GM18526 (cell line): ENCODE results near the gene BANF1.

Source experiments
- POLR2A ChIP-seq: IDR thresholded peaks from 3 replicates; pipeline ENCODE4 v1.6.1; 2011; ENCODE audit not compliant: insufficient read length; ENCODE audit errors: extremely low read depth

The BANF1 gene

DNA sequence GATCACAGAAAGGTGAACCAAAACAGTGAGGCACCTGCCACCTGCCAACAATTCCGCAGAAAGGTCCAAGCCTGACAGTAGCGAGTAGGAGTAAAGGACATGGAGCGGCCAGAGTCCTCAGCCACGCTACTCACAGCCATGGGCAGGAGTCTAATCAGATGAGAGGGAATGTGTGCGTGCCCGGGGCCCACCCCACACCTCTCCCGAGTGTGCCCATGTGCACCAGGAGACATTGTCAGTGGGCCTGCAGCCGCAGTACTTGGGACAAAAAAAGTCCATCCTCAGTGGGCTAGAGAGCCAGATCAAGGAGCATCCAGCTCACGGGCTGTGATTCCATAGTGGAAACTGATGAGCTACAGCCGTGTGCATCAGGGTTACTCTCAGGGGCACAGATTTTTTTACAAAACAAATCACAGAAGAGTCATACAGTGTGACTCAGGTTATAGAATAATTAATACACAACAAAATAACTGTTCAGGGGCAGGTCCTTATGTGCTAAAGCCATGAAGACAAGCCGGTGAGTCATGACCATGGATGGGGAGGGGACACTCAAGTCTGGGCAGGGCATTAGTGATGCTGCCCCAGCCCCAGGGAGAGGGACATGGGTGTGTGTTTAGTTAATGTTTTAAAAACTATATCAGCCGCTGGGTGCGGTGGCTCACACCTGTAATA is 28.7 kb upstream of the BANF1 start:
- TF ChIP-seq POLR2A, result no peak

DNA sequence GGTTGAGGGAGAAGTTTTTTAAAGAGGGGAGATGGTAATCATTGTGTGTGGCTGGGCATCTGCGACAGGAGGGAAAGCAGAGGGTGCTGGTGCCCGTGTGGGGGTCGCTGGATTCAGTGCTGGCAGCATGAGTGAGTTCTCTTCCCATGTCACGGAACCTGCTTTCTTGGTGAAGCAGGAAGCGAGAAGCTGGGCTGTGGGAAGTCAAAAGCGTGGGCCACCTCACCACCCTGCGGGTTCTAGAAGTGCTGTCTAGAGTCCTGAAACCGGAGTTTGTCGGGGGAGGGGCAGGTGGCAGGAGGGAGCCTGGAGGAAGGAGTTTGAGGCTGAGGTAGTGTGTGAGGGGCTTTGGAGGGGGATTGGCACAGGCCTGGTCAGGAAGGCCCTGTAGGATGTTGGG is 26.5 kb upstream of the BANF1 start:
- no peak for TF ChIP-seq POLR2A

DNA sequence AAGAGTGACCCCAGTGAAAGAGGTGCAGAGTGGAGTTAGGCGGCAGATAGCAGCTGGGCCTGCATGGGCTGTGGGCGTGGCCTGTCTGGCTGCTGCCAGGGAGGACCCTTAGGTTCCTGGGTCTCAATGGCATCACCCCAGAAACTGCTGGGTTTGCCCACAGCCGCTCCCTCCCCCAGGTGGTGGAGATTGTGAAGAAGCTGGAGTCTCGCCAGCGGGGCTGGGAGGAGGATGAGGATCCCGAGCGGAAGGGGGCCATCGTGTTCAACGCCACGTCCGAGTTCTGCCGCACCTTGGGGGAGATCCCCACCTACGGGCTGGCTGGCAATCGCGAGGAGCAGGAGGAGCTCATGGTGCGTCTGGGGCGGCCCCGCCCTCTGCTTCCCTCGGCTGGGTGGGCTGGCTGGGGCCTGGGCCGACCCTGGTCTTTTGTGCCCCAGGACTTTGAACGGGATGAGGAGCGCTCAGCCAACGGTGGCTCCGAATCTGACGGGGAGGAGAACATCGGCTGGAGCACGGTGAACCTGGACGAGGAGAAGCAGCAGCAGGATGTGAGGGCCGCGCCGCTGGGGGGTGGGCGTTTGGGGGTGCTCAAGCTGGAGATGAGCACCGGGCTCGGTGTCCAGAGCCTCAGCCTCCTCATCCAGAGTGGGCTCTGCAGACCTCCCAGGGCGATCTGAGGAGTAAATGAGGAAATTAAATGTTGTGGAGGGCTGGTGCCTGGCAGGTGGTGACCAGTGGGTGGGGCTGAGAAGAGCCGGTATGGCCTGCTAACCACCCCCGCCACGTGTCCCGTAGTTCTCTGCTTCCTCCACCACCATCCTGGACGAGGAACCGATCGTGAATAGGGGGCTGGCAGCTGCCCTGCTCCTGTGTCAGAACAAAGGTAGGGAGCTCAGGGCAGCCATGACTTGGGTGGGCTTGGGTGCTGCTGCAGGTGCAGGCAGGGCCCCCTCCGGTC is 25.8 kb upstream of the BANF1 start:
- no peak for TF ChIP-seq POLR2A

DNA sequence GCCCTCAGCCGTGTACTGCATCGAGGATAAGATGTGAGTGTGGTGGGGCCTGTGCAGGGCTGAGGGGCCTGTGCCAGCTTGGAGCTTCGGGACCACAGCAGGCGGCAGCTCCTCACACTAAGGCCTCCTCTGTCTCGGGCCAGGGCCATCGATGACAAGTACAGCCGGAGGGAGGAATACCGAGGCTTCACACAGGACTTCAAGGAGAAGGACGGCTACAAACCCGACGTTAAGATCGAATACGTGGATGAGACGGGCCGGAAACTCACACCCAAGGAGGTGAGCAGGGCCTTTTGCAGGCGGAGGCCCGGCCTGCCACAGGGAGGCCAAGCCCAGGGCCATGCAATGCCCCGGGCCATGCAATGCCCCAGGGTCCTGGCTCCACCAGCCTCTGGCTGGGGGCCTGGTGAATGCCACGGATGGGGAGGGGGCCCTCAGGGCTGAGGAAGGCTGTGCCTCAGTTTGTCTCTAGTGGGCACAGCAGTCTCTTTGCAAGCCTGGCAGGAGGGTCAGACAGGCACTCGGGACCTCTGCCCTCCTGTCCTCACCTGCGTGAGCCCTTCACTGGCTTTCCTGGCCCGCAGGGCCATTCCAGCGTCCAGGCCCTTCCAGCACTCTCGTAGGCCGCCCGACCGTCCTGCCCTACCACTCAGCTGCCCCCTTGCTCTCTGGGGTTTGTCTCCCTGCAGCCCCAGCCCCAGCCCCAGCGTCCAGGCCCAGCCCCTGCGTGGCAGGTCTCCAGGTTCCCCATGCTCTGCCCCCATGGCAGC is 24.5 kb upstream of the BANF1 start:
- TF ChIP-seq POLR2A, result no peak

DNA sequence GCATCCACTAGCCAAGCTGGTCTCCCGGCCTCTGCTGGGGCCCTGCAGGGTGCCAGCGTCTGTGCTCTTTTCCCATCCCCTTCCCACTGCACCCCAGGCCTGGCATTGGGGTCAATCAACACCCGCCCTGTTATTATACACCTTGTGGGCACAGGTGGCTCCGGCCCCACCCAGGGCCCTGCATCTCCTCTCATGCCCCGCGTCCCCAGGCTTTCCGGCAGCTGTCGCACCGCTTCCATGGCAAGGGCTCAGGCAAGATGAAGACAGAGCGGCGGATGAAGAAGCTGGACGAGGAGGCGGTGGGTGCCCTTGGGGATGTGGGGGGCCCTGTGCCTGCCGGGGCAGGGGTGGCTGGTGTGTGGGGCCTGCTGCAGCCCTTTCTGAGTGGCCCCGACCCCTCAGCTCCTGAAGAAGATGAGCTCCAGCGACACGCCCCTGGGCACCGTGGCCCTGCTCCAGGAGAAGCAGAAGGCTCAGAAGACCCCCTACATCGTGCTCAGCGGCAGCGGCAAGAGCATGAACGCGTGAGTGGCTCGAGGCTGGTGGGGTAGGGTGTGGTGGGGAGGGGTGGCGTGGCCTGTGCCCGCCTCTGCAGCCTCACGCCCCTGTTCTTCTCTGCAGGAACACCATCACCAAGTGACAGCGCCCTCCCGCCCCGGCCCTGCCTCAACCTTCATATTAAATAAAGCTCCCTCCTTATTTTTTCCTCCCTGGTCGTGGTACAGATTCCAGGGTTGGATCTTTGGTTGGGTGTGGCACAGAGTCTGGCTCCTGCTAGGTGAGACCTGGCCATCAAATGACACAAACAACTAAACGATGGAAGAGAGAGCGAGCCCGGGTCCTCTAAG is 23.7 kb upstream of the BANF1 start:
- TF ChIP-seq POLR2A, result no peak

DNA sequence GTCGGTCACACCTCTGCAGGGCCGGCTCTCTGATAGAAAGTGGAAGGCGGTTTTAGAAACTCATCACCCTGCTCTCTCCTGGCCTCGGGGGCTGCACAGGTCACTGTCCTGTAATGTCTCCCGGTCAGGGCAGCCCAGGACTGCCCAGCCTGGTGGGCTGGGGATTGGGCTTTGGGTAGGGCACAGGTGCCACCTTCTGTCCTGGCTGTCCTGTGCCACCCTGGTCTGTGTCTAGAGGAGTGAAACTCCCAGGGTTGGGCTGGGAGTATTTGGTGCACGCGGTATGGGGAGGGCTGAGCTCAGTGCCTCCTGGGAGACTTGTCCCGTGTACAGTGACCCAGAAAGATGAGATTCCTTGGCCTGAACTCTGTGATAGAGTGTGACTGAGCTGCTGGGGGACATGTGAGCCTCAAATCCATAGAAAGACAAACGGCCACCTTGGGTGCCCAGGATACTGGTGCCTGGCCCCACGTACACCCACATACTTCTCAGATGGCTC is 23.0 kb upstream of the BANF1 start:
- no peak for TF ChIP-seq POLR2A

DNA sequence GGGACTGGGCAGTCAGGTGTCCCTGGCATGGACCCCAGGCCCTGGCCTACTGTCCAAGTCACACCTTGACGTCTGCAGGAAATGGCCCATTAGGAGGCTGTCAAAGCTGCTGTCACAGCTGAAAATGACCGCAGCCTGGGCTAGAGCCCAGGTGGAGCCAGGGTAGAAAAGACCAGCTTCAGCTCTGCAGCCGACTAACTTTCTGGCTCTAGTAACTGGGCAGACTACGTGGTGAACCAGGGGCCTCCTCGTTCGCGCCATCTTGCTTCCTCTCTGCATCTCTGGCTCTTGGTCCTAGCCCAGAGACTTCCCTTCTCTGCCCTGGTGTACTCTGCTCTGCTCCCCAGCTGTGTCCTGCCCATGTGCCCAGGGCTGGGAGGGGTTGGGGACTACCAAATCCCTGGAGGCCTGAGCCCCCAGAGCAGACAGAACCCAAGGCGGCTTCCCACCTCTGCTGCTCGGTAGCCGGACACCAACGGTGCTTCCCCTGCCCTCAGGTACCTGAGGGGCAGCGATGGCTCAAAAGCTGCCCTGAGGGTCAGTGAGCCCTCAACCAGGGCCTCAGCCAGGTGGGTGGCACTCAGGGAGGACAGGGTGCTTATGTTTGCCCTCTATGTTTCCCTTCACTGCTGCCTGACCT is 21.1 kb upstream of the BANF1 start:
- TF ChIP-seq POLR2A, result no peak

DNA sequence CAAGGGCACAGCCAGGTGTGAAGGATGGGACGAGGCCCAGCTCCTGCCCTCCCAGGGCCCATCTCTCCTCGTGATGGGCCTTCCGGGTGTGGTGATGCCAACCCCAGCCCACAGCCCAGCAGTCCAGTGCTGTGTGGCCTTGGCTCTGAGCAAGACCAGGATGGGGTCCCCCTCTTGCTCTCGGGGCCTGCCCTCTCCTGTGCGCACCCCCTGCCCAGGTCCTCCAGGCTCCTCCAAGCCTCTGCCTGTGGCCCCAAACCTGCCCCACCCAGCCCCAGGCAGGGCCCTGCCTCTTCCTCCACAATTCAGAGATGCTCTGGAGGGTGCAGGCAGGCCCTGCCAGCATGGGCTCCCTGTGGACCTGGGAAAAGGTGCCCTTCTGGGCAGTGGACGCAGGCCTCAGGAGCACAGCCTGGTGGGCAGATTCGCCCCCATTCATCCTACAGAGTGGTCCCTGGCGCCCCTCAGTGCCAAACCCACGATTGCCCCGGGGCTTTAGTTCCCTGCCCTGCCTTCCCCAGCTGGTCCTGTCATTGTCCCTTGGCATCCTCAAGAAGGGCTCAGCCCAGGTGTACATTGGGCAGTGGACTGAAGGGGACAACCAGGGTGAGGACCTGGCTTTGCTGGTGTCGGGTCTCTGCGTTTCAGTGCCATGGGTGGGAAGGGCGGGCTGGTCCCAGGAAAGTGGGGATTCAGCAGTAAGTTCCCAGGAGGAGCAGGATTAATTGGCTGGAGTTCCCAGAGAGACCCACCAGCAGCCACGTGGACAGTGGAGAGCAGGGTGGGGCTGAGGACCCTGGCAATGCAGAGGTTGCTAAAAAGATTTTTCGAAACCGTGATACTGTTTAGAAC is 20.1 kb upstream of the BANF1 start:
- TF ChIP-seq POLR2A, result no peak

DNA sequence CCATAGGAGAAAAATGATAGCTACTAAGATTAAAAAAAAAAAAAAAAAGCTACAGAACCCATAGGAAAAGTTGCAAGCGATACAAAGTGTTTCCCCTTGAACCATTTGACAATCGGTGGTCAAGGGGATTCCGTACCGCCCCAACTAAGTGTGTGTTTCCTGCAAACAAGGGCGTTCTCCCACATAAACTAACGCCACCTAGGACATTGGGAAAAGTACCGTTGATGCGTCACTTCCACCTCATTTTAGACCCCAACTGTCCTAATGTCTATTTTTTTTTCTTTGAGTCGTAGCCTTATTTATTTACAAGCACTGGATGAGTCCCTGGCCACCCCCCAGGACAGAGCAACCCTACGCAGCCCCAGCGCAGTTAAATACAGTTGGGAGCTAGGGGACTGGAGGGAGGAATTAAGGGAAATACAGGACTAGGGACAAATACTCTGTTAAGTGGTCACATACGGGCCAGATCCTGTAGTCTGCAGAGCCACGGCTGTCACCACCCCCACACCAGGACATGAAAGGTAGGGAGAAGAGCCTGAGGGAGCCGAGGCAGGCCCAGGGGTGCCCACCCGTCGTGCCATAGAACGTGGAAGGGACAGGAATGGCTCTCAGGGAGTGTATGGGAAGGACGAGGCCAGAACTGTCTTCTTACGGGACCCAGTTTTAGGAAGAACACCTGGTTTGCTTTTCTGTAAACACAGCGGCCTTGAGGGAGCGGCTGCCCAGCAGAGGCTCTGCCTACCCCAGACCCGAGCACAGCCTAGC is 19.3 kb upstream of the BANF1 start:
- no peak for TF ChIP-seq POLR2A

DNA sequence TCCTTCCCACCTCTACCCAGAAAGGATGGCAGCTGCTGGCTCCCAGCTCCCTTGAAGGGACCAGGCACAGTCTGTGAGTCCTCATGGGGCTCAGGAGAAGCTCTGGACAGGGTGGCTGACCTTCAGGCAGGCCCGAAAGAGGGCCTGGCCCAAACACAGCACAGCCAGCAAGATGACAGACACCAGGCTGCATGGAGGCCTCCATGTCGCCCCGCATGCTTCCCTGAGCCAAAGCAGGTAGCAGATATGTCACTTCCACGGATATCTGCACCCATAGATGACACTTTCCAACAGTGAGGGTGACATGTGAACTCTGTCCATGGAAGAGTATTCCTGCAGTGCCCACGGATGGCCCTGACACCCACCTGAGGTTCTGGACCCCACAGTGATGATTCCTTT is 18.7 kb upstream of the BANF1 start:
- TF ChIP-seq POLR2A, result no peak

DNA sequence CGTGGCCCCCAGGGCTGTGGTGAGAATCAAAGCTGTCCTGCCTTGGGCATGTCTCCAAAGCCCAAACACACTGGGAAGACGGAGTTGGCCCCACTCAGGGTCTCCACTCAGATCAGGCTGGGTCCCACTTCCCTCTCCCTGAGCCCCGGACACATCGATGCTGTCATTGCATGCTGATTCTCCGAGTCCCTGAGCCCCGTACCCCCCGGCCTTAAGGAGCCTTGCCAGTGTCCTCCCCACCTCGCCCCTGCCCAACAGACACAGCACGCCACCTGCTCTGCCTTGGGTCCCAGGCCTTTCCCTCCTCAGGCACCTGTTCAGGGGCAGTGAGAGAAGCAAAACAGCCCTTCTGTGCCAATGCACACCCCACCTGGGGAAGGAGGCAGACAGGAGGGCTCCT is 15.0 kb upstream of the BANF1 start:
- no peak for TF ChIP-seq POLR2A

DNA sequence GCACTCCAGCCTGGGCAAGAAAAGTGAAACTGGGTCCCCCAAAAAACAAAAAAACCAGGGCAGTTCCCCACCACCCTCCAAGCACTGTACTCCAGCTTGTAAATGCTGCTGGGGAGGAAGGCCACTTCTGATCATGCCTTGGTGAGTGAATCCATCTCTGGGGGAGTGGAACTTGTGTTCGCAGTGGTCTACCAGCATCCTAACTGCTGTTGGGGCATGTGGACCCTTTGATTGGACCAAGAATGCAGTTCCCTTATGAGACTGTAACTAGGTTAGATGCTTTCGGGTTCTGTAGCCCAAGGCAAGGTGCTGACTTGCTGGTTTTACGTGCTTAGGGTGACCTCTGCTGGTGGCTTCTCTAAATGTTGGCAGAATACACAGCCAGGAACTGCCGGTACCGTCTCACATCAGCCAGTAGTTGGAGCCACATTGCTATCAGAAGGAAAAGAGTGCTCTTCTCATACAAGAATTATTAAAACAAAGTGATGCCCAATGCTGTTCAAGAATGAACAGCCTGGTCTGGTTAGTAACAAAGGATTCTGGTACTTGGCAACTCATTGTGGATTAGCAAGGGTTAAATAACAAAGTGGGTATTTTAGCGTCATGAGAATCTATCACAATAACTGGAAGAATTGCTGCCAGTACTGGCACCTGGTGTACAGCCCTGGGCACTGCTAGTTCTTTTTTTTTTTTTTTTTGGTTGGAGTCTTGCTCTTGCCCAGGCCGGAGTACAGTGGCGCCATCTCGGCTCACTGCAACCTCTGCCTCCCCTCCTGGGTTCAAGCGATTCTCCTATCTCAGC is 13.3 kb upstream of the BANF1 start:
- no peak for TF ChIP-seq POLR2A
